Endothelial cell of umbilical vein (primary cell): Measurements from ENCODE around the gene NCLN. TPM values are rescaled to one million over a fixed set of nuclear protein-coding genes. Genes with fewer than 3 reads are reported as not detected.

ENCODE experiments used
- BruUV-seq: library from RNA; stranded (reverse); fragments of 400-500 nt; replicated peaks from 2 replicates; lab custom pipeline; 2021; lab: Mats Ljungman, UMichigan
- CTCF ChIA-PET: fragments of 300-600, 350-600 bp; sonication (Branson Sonifier 250); formaldehyde crosslinking; loops from one replicate; lab custom pipeline; 2021; ENCODE audit warnings: antibody characterized with exemption, inconsistent platforms; lab: Charles Lee
- POLR2A ChIA-PET: fragments of 300-600, 350-600 bp; sonication (Branson Sonifier 250); formaldehyde crosslinking; loops from one replicate; lab custom pipeline; 2021; ENCODE audit warnings: antibody characterized with exemption, inconsistent platforms; lab: Charles Lee
- DNase-seq: peaks from one replicate; pipeline ENCODE4 v3.0.0-alpha.2; 2011; ENCODE audit warnings: low read depth, low spot score
- FAIRE-seq: peaks from 2 replicates; lab custom pipeline; 2011; peaks lifted over from hg19 to GRCh38; lab: Jason Lieb, UNC
- H2AFZ ChIP-seq: 2 replicates; pipeline ENCODE4 v1.6.0; 2012; ENCODE audit warnings: low read depth, low read length, control low read depth, inconsistent platforms
- H3K27ac ChIP-seq: 2 replicates; pipeline ENCODE4 v1.5.1; 2011; ENCODE audit warnings: low read depth, mild to moderate bottlenecking, control low read depth, low read length, moderate library complexity; ENCODE audit not compliant: insufficient read depth
- H3K27me3 ChIP-seq, 2 experiments: 2 replicates each; pipeline versions ENCODE4 v1.6.0 to v1.6.1; 2011; ENCODE audit warnings: low read length in 2 of 2, mixed read lengths in 1 of 2; ENCODE audit not compliant: control insufficient read depth in 2 of 2, insufficient read depth in 2 of 2
- H3K36me3 ChIP-seq, 2 experiments: 2 replicates in 1 of 2; 3 replicates in 1 of 2; pipeline ENCODE4 v1.5.1; 2011; ENCODE audit warnings: low read length in 2 of 2, mild to moderate bottlenecking in 1 of 2, moderate library complexity in 1 of 2; ENCODE audit not compliant: control insufficient read depth in 2 of 2, insufficient read depth in 2 of 2; ENCODE audit errors: extremely low read depth in 1 of 2
- H3K4me1 ChIP-seq: 3 replicates; pipeline ENCODE4 v1.5.1; 2011; ENCODE audit warnings: mild to moderate bottlenecking, low read length; ENCODE audit not compliant: control insufficient read depth, insufficient read depth; ENCODE audit errors: extremely low read depth
- H3K4me2 ChIP-seq: 2 replicates; pipeline ENCODE4 v1.6.1; 2011; ENCODE audit warnings: low read length, control low read depth, mixed read lengths; ENCODE audit not compliant: insufficient read depth
- H3K4me3 ChIP-seq, 3 experiments: fragments of 200-600 bp in 1 of 3; sonication (generic), shearing (Covaris generic) in 1 of 3; replicated peaks in 1 of 3; 2 replicates each; pipeline ENCODE4 v1.5.1; 2011 to 2016; ENCODE audit warnings: control low read depth in 3 of 3, low read length in 3 of 3, mild to moderate bottlenecking in 2 of 3, inconsistent platforms in 1 of 3, low read depth in 1 of 3, moderate library complexity in 1 of 3; ENCODE audit not compliant: insufficient read depth in 1 of 3
- H3K79me2 ChIP-seq: 2 replicates; pipeline ENCODE4 v1.6.0; 2012; ENCODE audit warnings: low read length, inconsistent platforms; ENCODE audit not compliant: control insufficient read depth, insufficient read depth
- H3K9ac ChIP-seq: replicated peaks from 2 replicates; pipeline ENCODE3; 2011; ENCODE audit warnings: low read length, control low read depth; ENCODE audit not compliant: insufficient read depth; ENCODE audit errors: extremely low read depth
- H3K9me1 ChIP-seq: replicated peaks from 3 replicates; pipeline ENCODE4 v1.6.0; 2011; ENCODE audit warnings: mild to moderate bottlenecking, low read length; ENCODE audit not compliant: control insufficient read depth, insufficient read depth; ENCODE audit errors: extremely low read depth
- H3K9me3 ChIP-seq: replicated peaks from 2 replicates; pipeline ENCODE4 v1.5.1; 2012; ENCODE audit warnings: low read length, inconsistent platforms; ENCODE audit not compliant: control insufficient read depth, insufficient read depth
- H4K20me1 ChIP-seq: replicated peaks from 2 replicates; pipeline ENCODE3; 2011; ENCODE audit warnings: mild to moderate bottlenecking, low read length; ENCODE audit not compliant: control insufficient read depth, insufficient read depth; ENCODE audit errors: extremely low read depth
- EZH2 ChIP-seq: IDR thresholded peaks from 2 replicates; pipeline ENCODE4 v1.6.1; 2012; ENCODE audit warnings: borderline replicate concordance, low read depth, mild to moderate bottlenecking, moderate library complexity, low read length, inconsistent platforms; ENCODE audit not compliant: severe bottlenecking
- GATA2 ChIP-seq: IDR thresholded peaks from 2 replicates; pipeline ENCODE4 v1.7.0; 2011; ENCODE audit warnings: low read depth, mild to moderate bottlenecking, moderate library complexity, mixed read lengths, low read length; ENCODE audit not compliant: insufficient read length, insufficient read depth
- JUN ChIP-seq: IDR thresholded peaks from 2 replicates; pipeline ENCODE4 v1.6.1; 2011; ENCODE audit warnings: borderline replicate concordance, low read depth; ENCODE audit not compliant: insufficient read length, insufficient read depth
- POLR2A ChIP-seq: IDR thresholded peaks from 2 replicates; pipeline ENCODE4 v1.6.1; 2012; ENCODE audit warnings: low read depth, mild to moderate bottlenecking, control low read depth, low read length
- POLR2AphosphoS5 ChIP-seq: IDR thresholded peaks from 2 replicates; pipeline ENCODE4 v1.6.1; 2012; ENCODE audit warnings: low read depth, mild to moderate bottlenecking, control low read depth, low read length, moderate library complexity; ENCODE audit not compliant: insufficient read depth
- dilution Hi-C: fragments of 300-500 bp; cut with MboI; formaldehyde crosslinking; loops from one replicate; pipeline ENCODE4 v1.15.0; 2019; ENCODE audit warnings: low sequenced_read_pairs; ENCODE audit not compliant: extremely low pct_ligation_motif_present
- intact Hi-C: fragments of 100-400 bp; cut with micrococcal nuclease; formaldehyde crosslinking; loops from one replicate; pipeline ENCODE4 v1.10.0; 2022
- polyA plus RNA-seq, 4 experiments: library from polyadenylated mRNA; depleted of rRNA in 3 of 4; stranded (reverse) in 3 of 4; unstranded in 1 of 4; fragments of >200 nt; gene quantifications; 2 replicates each; pipeline versions ENCODE4 v1.2.1 to v1.2.3, GENCODE V29; 2011 to 2012; ENCODE audit warnings: missing spikeins in 1 of 4
- total RNA-seq: library from RNA; stranded (reverse); gene quantifications from 2 replicates; pipeline ENCODE4 v1.2.3, GENCODE V29; 2021
- TF ChIP-seq, protein P1 (sequence below), 2 donors: IDR thresholded peaks; 1 replicate in 1 of 2; 2 replicates in 1 of 2; pipeline ENCODE4 v1.5.1; 2011; ENCODE audit warnings: low read length in 2 of 2, mild to moderate bottlenecking in 2 of 2, moderate library complexity in 2 of 2, control low read depth in 1 of 2, inconsistent platforms in 1 of 2, low read depth in 1 of 2; ENCODE audit not compliant: insufficient read depth in 1 of 2; ENCODE audit errors: extremely low read depth in 1 of 2
- TF ChIP-seq, protein P2 (sequence below): IDR thresholded peaks from 2 replicates; pipeline ENCODE4 v1.6.1; 2011; ENCODE audit not compliant: insufficient read depth, insufficient read length

NCLN gene
- total and polyA plus RNA-seq, 2 donors (not counting 3 experiments of a cell fraction or from before 2014, with no cell fraction given): 97.2 to 102 TPM

DNA sequence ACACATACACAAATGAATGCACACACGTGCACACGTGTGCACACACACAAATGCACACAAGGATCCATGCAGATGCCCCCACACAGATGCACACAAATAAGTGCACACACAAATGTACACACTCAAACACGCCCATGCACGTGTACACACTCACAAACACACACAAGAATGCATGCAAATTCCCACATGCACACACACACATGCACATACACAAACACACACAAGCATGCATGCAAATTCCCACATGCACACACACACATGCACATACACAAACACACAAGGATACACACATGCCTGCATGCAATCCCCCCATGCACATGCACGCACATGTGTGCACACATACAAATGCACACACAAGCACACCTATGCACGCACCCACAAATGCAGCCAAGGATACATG is 36.6 kb upstream of the NCLN start:
- no TSS peak for BruUV-seq
- H3K79me2 ChIP-seq: no peaks in the 10 kb centered on the region

More for the DNA sequence above, 36.6 kb upstream of the NCLN start:
- no peaks in the 10 kb centered on the region for H3K9me3 ChIP-seq
- H3K9me1 ChIP-seq: no peaks in the 10 kb centered on the region
- TF ChIP-seq GATA2 (no peak), EZH2 (no peak), POLR2AphosphoS5 (no peak), JUN (no peak), POLR2A (no peak)
- TF ChIP-seq, protein P1, sequence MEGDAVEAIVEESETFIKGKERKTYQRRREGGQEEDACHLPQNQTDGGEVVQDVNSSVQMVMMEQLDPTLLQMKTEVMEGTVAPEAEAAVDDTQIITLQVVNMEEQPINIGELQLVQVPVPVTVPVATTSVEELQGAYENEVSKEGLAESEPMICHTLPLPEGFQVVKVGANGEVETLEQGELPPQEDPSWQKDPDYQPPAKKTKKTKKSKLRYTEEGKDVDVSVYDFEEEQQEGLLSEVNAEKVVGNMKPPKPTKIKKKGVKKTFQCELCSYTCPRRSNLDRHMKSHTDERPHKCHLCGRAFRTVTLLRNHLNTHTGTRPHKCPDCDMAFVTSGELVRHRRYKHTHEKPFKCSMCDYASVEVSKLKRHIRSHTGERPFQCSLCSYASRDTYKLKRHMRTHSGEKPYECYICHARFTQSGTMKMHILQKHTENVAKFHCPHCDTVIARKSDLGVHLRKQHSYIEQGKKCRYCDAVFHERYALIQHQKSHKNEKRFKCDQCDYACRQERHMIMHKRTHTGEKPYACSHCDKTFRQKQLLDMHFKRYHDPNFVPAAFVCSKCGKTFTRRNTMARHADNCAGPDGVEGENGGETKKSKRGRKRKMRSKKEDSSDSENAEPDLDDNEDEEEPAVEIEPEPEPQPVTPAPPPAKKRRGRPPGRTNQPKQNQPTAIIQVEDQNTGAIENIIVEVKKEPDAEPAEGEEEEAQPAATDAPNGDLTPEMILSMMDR (IDR thresholded peaks at IDR 0.05; ENCODE audit: extremely low read depth in 1 of 2, insufficient read depth in 1 of 2, low read depth in 1 of 2, low read length in 2 of 2): no peak
- TF ChIP-seq, protein P2, sequence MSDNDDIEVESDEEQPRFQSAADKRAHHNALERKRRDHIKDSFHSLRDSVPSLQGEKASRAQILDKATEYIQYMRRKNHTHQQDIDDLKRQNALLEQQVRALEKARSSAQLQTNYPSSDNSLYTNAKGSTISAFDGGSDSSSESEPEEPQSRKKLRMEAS: no peak
- H3K4me2 ChIP-seq: no peak overlapping the region
- H4K20me1 ChIP-seq: no peaks in the 10 kb centered on the region
- no peaks in the 10 kb centered on the region for H3K27me3 ChIP-seq
- dilution Hi-C loops: no loop called here
- intact Hi-C loops: no loop called here
- H3K4me3 ChIP-seq: no peak overlapping the region
- no peak overlapping the region for H3K27ac ChIP-seq
- ChIA-PET CTCF (no interaction called here), POLR2A (no interaction called here)
- H3K36me3 ChIP-seq: no peaks in the 10 kb centered on the region
- H3K9ac ChIP-seq: no peak overlapping the region
- FAIRE-seq (no peak), DNase-seq (no peak)
- no peak overlapping the region for H2AFZ ChIP-seq
- no peaks in the 10 kb centered on the region for H3K4me1 ChIP-seq
